GM12872 (cell line): ENCODE data around the gene SERAC1.
A peak's percentile ranks its signal among the peaks of the same experiment; 100 is the strongest.

ENCODE experiments used
- TF ChIP-seq, protein P1 (sequence below): IDR thresholded peaks from 3 replicates; pipeline ENCODE4 v1.5.1; 2011; ENCODE audit warnings: low read depth, mild to moderate bottlenecking, low read length, moderate library complexity; ENCODE audit not compliant: insufficient read depth

Gene SERAC1

DNA sequence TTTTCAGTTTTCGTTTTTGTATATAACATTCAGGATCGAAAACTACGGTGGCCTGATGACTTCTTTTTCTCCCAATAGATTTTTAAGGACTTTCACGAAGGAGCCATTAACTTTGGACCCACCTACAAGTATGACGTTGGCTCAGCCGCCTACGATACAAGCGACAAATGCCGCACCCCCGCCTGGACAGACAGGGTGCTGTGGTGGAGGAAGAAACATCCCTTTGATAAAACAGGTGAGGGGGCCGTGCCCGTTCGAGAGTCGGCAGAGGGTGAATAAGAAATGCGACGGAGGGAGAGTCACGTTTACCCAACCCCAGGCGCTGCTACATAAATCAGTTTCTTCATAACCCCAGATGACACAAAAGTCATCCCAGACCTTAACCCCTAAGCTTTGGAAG is 91.5 kb downstream of the SERAC1 start:
- TF ChIP-seq, protein P1, sequence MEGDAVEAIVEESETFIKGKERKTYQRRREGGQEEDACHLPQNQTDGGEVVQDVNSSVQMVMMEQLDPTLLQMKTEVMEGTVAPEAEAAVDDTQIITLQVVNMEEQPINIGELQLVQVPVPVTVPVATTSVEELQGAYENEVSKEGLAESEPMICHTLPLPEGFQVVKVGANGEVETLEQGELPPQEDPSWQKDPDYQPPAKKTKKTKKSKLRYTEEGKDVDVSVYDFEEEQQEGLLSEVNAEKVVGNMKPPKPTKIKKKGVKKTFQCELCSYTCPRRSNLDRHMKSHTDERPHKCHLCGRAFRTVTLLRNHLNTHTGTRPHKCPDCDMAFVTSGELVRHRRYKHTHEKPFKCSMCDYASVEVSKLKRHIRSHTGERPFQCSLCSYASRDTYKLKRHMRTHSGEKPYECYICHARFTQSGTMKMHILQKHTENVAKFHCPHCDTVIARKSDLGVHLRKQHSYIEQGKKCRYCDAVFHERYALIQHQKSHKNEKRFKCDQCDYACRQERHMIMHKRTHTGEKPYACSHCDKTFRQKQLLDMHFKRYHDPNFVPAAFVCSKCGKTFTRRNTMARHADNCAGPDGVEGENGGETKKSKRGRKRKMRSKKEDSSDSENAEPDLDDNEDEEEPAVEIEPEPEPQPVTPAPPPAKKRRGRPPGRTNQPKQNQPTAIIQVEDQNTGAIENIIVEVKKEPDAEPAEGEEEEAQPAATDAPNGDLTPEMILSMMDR, result no peak

DNA sequence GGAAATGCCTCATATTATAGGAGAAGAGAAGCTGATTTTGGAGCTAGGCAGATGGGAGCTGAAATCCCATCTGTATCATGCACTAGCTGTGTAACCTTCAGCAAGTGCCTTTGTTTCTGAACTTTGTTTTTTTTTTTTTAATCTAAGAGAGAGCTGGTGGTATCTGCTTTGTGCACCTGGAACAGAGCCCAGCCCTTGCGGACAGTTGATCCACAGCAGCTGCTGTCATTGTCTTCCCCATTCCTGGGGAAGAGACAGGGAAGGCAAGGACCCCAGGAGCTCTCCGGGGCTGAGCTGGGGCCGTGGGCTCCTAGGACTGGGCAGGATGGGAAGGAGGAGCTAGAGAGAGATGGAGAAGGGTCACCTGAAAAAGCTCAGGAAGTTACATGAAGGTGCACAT is 94.3 kb downstream of the SERAC1 start:
- TF ChIP-seq, protein P1, result no peak

DNA sequence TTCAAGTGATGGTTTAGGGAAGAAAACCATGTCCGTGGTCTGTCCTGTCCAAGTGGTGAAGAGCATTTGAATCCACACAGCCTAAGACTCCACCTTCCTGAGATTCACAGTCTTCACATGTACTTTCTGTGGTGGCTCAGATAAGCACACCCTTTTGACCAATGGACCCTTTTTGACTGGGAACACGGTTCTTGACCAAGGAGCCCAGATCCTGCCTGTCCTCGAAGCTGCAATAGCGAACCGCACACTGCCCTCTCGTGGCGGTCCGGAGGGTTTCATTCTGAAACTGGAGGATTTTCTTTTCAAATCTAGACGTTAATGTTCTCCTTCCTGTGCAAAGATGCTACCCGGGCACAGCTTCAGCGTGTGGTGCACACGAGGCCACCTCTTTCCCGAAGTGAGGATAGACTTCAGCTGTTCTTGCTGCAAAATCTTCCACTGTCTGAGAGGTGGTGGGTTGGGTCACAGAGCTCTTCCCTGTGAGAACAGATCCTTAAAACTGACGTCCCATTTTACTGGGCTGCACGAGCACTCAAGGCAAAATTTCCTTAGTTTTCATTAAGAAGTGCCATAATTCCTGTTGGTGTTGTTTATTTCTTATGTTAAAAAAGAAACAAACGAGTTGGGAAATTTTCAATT is 95.9 kb downstream of the SERAC1 start:
- TF ChIP-seq, protein P1, result peak; percentile 91

DNA sequence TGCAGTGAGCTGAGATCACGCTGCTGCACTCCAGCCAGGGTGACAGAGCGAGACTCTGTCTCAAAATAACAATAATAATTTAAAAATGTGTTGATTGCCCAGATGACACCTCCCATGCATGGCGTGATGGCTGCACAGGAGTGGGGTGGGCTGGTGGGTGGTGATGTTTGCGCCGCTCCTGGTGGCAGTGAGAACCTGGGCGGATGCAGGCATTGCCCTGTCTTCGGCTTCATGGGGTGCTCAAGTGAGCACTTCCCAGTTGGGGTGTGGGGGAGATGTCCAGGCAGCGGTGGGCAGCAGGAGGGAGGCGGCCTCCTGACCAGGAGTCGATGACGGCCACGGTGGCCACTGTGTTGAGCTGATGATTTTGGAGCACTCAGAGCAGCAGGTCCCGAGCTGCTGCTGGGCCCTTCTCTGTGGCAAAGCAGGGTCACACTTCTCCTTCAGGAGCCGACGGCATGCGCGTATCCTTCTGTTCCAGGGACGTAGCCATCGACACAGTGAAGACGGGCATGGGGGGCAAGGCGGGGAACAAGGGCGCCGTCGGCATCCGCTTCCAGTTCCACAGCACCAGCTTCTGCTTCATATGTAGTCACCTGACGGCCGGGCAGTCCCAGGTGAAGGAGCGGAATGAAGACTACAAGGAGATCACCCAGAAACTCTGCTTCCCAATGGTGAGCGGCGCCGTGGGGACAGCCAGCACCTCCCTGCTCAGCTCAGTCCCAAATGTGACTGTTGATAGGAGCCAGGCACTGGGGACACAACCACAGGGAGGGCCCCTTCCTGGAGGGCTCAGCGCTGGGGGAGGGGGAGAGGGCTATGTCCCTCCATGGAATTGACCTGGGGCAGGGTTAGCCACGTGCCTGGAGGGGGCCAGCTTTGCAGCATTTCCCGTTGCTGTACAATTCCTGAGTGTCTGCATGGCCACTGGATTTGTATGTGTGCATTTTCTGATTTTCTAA is 96.7 kb downstream of the SERAC1 start:
- TF ChIP-seq, protein P1, result no peak

DNA sequence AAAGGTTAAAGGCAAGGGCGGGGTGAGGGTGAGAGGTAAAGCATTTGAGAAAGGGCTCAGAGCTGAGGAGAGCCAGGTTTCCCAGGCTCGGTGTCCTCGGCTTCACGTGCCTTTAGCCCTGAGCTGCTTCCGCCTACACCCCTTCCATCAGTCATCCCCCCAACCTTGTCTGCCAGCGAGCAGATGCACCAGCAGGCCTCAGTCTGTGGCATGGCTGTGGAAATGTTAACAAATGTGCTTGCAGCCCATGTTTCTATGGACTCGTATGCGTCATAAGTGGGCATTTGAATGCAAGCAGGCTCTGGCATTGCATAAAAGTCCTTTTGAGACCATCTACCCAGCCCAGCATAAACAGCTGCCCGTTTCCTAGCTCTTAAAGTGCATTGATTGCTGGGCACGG is 97.5 kb downstream of the SERAC1 start:
- TF ChIP-seq, protein P1, result no peak

DNA sequence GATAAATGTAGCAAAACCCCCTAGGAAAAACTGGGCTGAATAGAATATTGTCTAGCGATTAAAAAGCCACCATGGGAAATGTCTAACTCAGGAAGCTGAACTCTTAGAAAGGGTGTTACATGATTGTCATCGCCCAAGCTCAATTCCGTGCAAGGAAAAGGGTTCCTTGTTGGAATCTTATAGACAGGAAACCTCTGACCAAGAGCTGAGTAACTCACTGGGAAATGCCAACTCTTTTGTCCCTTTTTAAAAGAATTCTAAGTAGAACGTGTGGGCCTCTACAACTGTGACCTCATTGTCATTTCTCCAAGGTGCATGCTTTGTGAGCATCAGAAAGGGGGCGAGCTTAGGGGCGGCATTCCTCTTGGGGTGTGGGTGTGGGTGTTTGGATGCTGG is 98.3 kb downstream of the SERAC1 start:
- TF ChIP-seq, protein P1, result no peak
